ENCODE data around the gene SMOC2.

- TF ChIP-seq POLR2A (IDR thresholded peaks at IDR 0.05) (no peak), CTCF (IDR thresholded peaks at IDR 0.05) (no peak)
These were observed 254.7 kb downstream of the SMOC2 start for GRCh38 chr6:168695701-168696100.

Measured in prostate gland (tissue), 2 donors.